ENCODE measurements around the gene FARP1.

DNA sequence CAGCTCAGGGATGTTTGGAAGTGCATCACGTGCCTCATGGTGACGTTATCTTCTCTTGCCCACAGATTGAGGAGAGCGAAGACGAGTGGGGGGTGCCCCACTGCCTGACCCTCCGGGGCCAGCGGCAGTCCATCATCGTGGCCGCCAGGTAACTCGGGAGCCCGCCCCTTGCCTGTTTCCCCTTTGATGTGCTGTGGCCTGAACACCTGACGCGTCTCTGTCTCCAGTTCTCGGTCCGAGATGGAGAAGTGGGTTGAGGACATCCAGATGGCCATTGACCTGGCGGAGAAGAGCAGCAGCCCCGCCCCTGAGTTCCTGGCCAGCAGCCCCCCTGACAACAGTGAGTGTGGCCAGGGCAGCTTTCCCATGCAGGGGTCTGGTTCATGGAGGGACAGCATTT, 297.0 kb downstream of the FARP1 start:
- TF ChIP-seq, protein P1, sequence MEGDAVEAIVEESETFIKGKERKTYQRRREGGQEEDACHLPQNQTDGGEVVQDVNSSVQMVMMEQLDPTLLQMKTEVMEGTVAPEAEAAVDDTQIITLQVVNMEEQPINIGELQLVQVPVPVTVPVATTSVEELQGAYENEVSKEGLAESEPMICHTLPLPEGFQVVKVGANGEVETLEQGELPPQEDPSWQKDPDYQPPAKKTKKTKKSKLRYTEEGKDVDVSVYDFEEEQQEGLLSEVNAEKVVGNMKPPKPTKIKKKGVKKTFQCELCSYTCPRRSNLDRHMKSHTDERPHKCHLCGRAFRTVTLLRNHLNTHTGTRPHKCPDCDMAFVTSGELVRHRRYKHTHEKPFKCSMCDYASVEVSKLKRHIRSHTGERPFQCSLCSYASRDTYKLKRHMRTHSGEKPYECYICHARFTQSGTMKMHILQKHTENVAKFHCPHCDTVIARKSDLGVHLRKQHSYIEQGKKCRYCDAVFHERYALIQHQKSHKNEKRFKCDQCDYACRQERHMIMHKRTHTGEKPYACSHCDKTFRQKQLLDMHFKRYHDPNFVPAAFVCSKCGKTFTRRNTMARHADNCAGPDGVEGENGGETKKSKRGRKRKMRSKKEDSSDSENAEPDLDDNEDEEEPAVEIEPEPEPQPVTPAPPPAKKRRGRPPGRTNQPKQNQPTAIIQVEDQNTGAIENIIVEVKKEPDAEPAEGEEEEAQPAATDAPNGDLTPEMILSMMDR (IDR thresholded peaks at IDR 0.05) = no peak
- TF ChIP-seq EP300 (IDR thresholded peaks at IDR 0.05) = no peak
- no peak for TF ChIP-seq POLR2A (IDR thresholded peaks at IDR 0.05)
- no peak for TF ChIP-seq POLR2AphosphoS5 (IDR thresholded peaks at IDR 0.05)
